MCF 10A (cell line): ENCODE results near the gene CYP4F8. TPM values are rescaled to one million over a fixed set of nuclear protein-coding genes. Genes with fewer than 3 reads are reported as not detected.

Experiments
- BruUV-seq: library from RNA; stranded (reverse); fragments of 400-500 nt; replicated peaks from 2 replicates; lab custom pipeline; 2021; lab: Mats Ljungman, UMichigan
- CTCF ChIA-PET: fragments of 300-600 bp; sonication (Branson Sonifier 250); formaldehyde crosslinking; extraction: SDS; loops from one replicate; lab custom pipeline; 2021; ENCODE audit warnings: antibody characterized with exemption, inconsistent platforms; lab: Yijun Ruan, JAX
- POLR2A ChIA-PET: fragments of 300-600, 350-650 bp; sonication (Branson Sonifier 250); formaldehyde crosslinking; extraction: SDS; loops from one replicate; lab custom pipeline; 2020; ENCODE audit warnings: antibody characterized with exemption, inconsistent platforms; lab: Yijun Ruan, JAX
- DNase-seq: peaks from one replicate; pipeline ENCODE4 v3.0.0-alpha.2; 2018; ENCODE audit not compliant: unreplicated experiment
- H3K27ac Mint-ChIP-seq: one replicate; pipeline ENCODE4 v1.8.0; 2022; ENCODE audit warnings: mild to moderate bottlenecking, low read depth, mixed read lengths; ENCODE audit not compliant: unreplicated experiment
- H3K27me3 Mint-ChIP-seq: one replicate; pipeline ENCODE4 v1.8.0; 2022; ENCODE audit warnings: mixed read lengths; ENCODE audit not compliant: insufficient read depth, unreplicated experiment
- H3K36me3 Mint-ChIP-seq: one replicate; pipeline ENCODE4 v1.8.0; 2022; ENCODE audit warnings: mild to moderate bottlenecking, moderate library complexity, mixed read lengths; ENCODE audit not compliant: insufficient read depth, unreplicated experiment
- H3K4me1 Mint-ChIP-seq: one replicate; pipeline ENCODE4 v1.8.0; 2022; ENCODE audit warnings: mixed read lengths; ENCODE audit not compliant: insufficient read depth, unreplicated experiment
- H3K4me3 Mint-ChIP-seq: one replicate; pipeline ENCODE4 v1.8.0; 2022; ENCODE audit warnings: mild to moderate bottlenecking, moderate library complexity, mixed read lengths; ENCODE audit not compliant: unreplicated experiment
- H3K9me3 Mint-ChIP-seq: one replicate; pipeline ENCODE4 v1.8.0; 2022; ENCODE audit warnings: mixed read lengths; ENCODE audit not compliant: unreplicated experiment
- CTCF ChIP-seq: fragments of 200-600 bp; IDR thresholded peaks from one replicate; pipeline ENCODE4 v1.8.0; 2022; ENCODE audit warnings: antibody characterized with exemption, mild to moderate bottlenecking; ENCODE audit not compliant: unreplicated experiment
- intact Hi-C: fragments of 100-400 bp; cut with micrococcal nuclease; formaldehyde crosslinking; loops from 2 replicates; pipeline ENCODE4 v1.14.1; 2022
- total RNA-seq: library from RNA; stranded (reverse); gene quantifications from 2 replicates; pipeline ENCODE4 v1.2.3, GENCODE V29; 2022

Gene CYP4F8
- total RNA-seq, 1 experiment from 2014 or later = not detected

DNA sequence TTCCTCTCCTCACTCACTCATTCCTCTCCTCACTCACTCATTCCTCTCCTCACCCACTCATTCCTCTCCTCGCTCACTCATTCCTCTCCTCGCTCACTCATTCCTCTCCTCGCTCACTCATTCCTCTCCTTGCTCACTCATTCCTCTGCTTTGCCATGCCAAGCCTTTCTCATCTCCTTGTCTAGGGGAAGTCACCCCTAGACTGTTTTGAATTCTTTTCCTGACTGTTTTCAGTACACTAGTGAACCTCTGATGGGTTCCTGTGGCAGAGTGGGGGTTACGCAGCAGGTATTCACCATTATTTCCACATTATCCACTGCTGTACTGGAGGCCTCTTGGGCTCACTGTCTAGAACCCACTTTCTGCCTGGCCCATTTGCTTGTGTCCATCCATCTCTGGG lies 1.2 kb downstream of the CYP4F8 start:
- DNase-seq = no peak
- Mint-ChIP-seq H3K9me3 (peaks cover 30% of the 10 kb centered on the region), H3K36me3 (no peaks in the 10 kb centered on the region), H3K4me3 (no peak overlapping the region), H3K27me3 (peaks cover 12% of the 10 kb centered on the region), H3K27ac (no peak overlapping the region), H3K4me1 (no peaks in the 10 kb centered on the region)
- ChIA-PET CTCF (no interaction called here), POLR2A (no interaction called here)
- intact Hi-C loops = no loop called here
- BruUV-seq = no TSS peak
- TF ChIP-seq CTCF = no peak

GRCh38 chr19:15616627-15617270 lies 1.7 kb downstream of the CYP4F8 start:
- no peaks in the 10 kb centered on the region for H3K4me1 Mint-ChIP-seq
- H3K27me3 Mint-ChIP-seq = peaks cover 12% of the 10 kb centered on the region
- no peak for DNase-seq
- H3K9me3 Mint-ChIP-seq = peaks cover 30% of the 10 kb centered on the region
- no peak overlapping the region for H3K4me3 Mint-ChIP-seq
- POLR2A ChIA-PET = no interaction called here
- intact Hi-C loops = no loop called here
- CTCF ChIA-PET = no interaction called here
- no peaks in the 10 kb centered on the region for H3K36me3 Mint-ChIP-seq
- no peak for TF ChIP-seq CTCF
- H3K27ac Mint-ChIP-seq = no peak overlapping the region
- no TSS peak for BruUV-seq

- TF ChIP-seq CTCF = no peak
- CTCF ChIA-PET = no interaction called here
- H3K4me1 Mint-ChIP-seq = no peaks in the 10 kb centered on the region
- no peak for DNase-seq
- H3K9me3 Mint-ChIP-seq = peaks cover 42% of the 10 kb centered on the region
- no peak overlapping the region for H3K4me3 Mint-ChIP-seq
- BruUV-seq = no TSS peak
- intact Hi-C loops = no loop called here
- H3K27me3 Mint-ChIP-seq = peaks cover 12% of the 10 kb centered on the region
- no peak overlapping the region for H3K27ac Mint-ChIP-seq
- POLR2A ChIA-PET = no interaction called here
- H3K36me3 Mint-ChIP-seq = no peaks in the 10 kb centered on the region
These were observed 3.3 kb downstream of the CYP4F8 start for GRCh38 chr19:15618321-15618720.

- ChIA-PET CTCF (interaction anchor here (0.7 kb wide), 1 partner anchor 137 kb away, joined by 3 read pairs; no protein-coding TSS in a partner anchor), POLR2A (no interaction called here)
- Mint-ChIP-seq H3K36me3 (no peaks in the 10 kb centered on the region), H3K9me3 (peaks cover 29% of the 10 kb centered on the region), H3K4me3 (no peak overlapping the region), H3K4me1 (no peaks in the 10 kb centered on the region), H3K27ac (no peak overlapping the region), H3K27me3 (no peaks in the 10 kb centered on the region)
- no peak for TF ChIP-seq CTCF
- no TSS peak for BruUV-seq
- intact Hi-C loops = no loop called here
- DNase-seq = no peak
These were observed 6.8 kb downstream of the CYP4F8 start for GRCh38 chr19:15621801-15622200.
